Measurements from ENCODE around the gene MATK. TPM values are rescaled to one million over a fixed set of nuclear protein-coding genes. Genes with fewer than 3 reads are reported as not detected.

The MATK gene
- total RNA-seq, 1 donor from 2014 or later: 2.6 TPM

- no peak for DNase-seq
Measured at GRCh38 chr19:3746371-3747056, 39.7 kb downstream of the MATK start.

- DNase-seq: no peak
Measured at GRCh38 chr19:3745363-3746045, 40.7 kb downstream of the MATK start.

- no peak for DNase-seq
Measured at GRCh38 chr19:3743486-3743885, 42.7 kb downstream of the MATK start.

GRCh38 chr19:3740431-3740830 lies 45.8 kb downstream of the MATK start:
- DNase-seq: no peak

- no peak for DNase-seq
Measured at GRCh38 chr19:3738477-3739220, 47.5 kb downstream of the MATK start.

GRCh38 chr19:3737487-3738205 lies 48.5 kb downstream of the MATK start:
- DNase-seq: no peak

GRCh38 chr19:3736106-3736724 lies 50.0 kb downstream of the MATK start:
- DNase-seq: no peak

GRCh38 chr19:3734310-3734600 lies 51.9 kb downstream of the MATK start:
- no peak for DNase-seq

- DNase-seq: no peak
Measured at GRCh38 chr19:3733549-3734309, 52.5 kb downstream of the MATK start.

GRCh38 chr19:3732108-3732507 lies 54.1 kb downstream of the MATK start:
- no peak for DNase-seq

GRCh38 chr19:3730457-3730958 lies 55.7 kb downstream of the MATK start:
- DNase-seq: no peak

Small RNA genes within 50 kb of the gene (small RNA-seq; reads per million reads assigned to genes)
- gene AC005777.1 (ENCODE audit: low replicate concordance): not detected

Other genes starting within 250 kb of the MATK start
- gene TEKTIP1, start 247.2 kb downstream of the MATK start, total RNA-seq: not detected
- gene MFSD12, start 228.8 kb downstream of the MATK start, total RNA-seq: 20.6 TPM
- gene HMG20B, start 213.4 kb downstream of the MATK start, total RNA-seq: 34.7 TPM
- gene GIPC3, start 200.9 kb downstream of the MATK start, total RNA-seq: 0.21 TPM
- 2.4 TPM for gene TBXA2R, start 179.5 kb downstream of the MATK start, total RNA-seq
- 23.2 TPM for gene CACTIN, start 159.6 kb downstream of the MATK start, total RNA-seq
- gene PIP5K1C, start 85.9 kb downstream of the MATK start, total RNA-seq: 20.7 TPM
- gene TJP3, start 78.0 kb downstream of the MATK start, total RNA-seq: 5.4 TPM
- gene APBA3, start 24.7 kb downstream of the MATK start, total RNA-seq: 17.1 TPM
- 10.6 TPM for gene MRPL54, start 23.7 kb downstream of the MATK start, total RNA-seq
- gene RAX2, start 14.2 kb downstream of the MATK start, total RNA-seq: not detected
- not detected for gene ZFR2, start 82.7 kb upstream of the MATK start, total RNA-seq
- gene ATCAY, start 94.3 kb upstream of the MATK start, total RNA-seq: 0.10 TPM
- 97.1 TPM for gene NMRK2, start 146.7 kb upstream of the MATK start, total RNA-seq
- 82.4 TPM for gene DAPK3, start 184.7 kb upstream of the MATK start, total RNA-seq
- gene EEF2, start 199.1 kb upstream of the MATK start, total RNA-seq: 2,930 TPM
- gene PIAS4, start 221.4 kb upstream of the MATK start, total RNA-seq: 14.7 TPM

Data from tongue (tissue), 3 donors.